Measurements from ENCODE around the gene NKX6-2.
"Not testable (repeated sequence)": the region's sequence is repeated elsewhere in the genome, so short reads cannot be mapped to it uniquely, and the experiment has no call there.

The NKX6-2 gene
- 0 reads per million in 2 experiments for total RNA-seq

DNA sequence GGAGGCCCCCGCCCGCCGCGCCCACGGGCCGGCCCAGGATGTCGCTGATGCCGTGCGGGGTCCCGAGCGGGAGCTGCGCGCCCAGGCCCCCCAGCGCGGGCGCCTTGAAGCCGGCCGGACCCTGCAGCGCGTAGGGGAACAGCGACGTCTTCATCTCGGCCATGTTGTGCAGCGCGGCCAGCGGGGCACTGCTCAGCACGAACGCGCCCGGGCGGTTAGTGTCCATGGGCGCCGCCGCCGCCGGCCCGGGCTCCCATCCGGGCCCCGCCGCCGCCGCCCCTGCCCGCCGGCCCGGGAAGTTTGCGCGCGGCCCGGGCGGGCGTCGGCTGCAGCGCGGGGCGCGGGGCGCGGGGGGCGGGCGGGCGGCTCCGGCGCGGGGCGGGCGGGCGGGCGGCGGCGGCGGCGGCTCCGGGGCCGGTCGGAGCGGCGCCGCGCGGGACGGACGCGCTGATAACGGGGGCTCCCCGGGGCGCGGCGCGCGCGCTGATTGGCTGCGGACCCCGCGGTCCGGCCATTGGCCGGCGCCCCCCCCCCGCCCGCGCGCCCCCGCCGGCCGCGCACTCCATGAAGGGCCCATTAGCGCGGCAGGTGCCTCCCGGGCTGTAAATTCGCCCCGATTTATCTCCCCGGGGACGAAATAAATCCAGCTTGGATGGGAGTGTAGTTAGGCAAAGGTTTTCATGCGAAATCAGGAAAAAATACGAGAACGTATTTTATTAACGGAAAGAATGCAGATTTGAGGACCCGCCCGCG is at the start of gene NKX6-2:
NKX6-2 (minus strand) TSS at position 425 of the 753 bp plus-strand sequence; CDS start at position 226, 199 bp downstream.
- no peak for DNase-seq (ENCODE audit: low read depth)

DNA sequence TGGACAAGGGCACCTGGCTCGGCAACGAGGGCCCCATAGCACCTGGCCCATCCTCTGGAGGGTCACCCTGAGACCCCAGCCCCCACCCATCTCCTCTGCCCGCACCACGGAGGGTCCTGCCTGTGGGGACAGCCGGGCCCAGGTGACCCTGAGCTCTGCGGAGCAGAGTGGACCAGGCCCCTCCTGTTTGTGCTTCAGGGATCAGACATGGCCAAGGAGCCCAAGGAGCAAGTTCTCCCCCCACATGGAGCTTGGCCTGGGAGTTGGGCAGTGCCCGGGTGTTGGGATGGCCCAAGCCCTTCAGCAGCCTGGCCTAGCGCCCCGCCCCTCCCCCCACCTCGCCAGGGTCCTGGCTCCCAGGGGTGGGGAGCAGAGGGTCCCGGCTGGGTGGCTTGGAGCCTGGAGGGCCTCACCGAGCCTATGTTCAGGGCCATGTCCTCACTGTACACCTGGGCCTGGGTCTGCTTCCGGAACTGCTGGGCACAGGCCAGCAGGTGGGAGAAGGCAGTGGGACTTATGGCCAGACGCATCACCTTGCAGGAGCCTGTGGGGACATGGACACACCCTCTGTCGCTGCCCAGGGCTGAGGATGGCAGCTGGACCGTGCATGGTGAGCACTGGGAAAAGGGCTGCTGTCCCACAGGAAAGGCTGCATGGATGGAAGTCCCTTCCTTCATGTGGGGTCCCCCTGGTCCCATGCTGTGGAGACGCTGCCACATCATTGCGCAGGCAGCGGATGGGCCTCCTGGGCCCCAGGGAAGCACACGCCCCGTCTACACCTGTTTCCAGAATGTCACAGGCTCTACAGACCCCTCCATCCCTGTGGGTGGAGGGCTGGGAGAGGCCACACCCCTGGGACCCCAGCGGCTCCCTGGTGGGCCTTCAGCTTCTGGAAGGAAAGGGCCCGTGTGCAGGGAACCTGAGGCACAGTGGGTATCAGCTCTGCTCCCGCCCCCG is 49.2 kb upstream of the NKX6-2 start:
- DNase-seq (ENCODE audit: low read depth), result no peak

DNA sequence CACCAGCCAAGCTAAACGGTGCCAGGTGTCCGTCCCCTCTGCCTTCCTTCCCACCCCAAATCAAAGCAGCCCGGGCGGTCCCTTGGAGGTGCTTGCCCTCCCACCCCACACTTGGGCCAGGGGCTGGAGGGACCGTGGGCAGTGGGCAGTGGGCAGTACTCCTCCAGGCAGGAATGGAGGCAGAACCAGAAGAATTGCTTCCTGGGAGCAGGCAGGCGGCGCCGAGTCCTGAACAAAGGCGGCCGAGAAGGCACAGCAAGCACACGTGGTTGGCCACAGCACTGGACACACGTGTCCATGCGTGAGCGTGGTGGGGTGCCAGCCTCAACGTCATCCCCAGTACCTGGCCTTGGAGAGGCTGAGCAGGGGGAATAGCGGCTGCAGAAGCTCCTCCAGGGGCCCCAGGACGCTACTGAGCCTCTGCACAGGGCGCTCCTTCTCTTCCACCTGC is 48.4 kb upstream of the NKX6-2 start:
- DNase-seq (ENCODE audit: low read depth), result no peak

DNA sequence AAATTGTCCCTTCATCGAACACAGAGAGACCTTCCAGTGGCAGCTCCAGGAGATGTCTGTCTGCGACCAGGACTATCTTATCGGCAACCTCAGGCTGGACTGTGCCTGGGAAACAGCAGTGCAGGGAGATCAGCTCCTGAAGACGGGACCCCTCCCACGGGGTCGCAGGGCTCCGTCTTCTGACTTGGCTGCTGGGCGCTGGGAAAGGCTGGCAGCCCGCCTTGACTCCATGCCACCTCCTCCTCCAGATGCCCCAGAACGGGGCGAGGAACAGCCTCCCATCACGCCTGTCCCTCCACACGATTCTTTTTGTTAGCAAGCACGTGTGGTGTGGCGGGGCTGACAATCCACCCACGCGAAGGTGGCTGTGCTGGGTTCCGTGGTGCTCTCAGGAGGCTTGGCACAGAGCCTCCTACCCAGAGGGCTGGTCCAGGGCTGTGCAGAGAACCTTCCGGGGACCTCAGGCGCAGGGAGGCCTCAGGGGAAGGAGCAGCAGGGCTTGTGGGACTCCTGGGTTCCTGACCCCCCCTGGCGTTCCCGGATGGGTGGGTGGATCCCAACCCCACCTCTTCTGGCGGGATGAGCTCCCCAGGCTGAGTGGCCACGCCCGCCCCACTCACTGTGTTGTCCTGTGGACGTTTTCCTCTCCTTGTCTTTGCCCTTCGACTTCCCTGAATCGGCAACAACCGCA is 47.6 kb upstream of the NKX6-2 start:
- no peak for DNase-seq (ENCODE audit: low read depth)

DNA sequence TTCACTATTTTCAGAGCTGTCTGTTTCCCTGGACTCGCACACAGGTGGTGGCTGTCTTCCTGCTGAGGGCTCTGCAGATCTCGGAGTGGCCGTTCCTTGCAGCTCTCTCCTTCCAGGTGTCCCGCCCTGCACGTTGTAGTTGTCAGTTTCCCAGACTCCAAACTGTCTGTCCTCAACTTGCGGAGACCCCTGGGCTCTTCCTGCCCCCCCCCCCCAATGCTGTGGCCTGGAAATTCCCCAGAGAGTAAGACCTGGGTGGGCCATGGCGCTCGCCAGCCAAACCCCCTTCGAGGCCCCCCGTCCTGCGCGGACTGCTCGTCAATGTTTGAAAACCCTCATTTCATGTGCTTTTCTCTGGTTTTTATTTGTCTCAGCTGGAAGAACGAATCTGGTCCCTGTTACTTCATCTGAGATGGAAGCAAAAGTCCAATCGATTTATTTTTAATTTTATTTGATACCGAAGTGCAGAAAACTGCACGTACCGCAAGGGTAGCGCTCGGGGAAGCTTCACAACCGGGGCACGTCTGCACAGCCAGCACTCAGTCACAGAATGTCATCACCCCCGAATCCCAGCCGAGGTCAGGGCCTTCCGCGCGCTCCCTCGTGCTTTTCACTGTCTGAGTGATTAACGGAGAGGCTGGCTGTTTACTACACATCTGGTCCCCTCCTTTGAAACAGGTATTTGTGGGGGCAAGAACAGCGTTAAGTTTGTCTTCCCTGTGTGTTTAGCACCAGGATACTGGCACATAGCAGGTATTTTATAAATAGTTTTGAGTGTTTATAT is 46.4 kb upstream of the NKX6-2 start:
- DNase-seq (ENCODE audit: low read depth), result no peak

DNA sequence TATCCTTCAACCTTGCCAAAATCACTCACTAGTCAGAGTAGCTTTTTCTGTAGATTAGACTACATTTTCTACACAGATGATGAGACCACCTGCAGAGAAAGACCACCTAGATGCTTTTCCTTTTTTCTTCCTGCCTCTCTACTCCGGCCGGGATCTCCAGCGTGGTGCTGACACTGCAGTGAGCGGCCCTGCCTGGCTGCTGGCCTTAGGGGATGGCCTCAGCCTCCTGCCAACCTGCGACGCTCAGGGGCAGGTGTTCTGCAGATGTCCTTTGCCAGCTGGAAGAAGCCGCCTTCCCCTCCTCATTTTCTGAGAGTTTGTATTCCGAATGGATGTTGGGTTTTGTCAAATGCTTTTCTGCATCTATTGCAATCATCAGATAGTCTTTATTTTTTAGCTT is 43.5 kb upstream of the NKX6-2 start:
- no peak for DNase-seq (ENCODE audit: low read depth)

DNA sequence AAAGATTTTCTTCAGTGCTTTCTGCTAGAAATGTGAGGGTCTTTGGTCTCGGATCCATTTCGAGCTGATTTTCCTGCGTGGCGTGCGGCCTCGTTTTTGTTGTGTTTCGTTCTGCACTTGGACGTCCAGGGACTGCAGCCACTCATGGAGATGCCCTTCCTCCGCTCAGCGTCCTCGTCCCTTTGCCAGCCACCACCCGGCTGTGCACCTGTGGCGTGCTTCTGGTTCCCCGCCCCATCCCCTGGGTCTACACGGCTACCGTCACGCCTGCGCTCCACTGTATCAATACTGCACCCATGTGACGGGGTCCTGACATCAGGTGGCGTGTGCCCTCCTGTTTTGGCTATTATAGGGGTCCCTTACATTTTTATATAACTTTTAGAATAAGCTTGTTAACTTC is 42.7 kb upstream of the NKX6-2 start:
- no peak for DNase-seq (ENCODE audit: low read depth)

DNA sequence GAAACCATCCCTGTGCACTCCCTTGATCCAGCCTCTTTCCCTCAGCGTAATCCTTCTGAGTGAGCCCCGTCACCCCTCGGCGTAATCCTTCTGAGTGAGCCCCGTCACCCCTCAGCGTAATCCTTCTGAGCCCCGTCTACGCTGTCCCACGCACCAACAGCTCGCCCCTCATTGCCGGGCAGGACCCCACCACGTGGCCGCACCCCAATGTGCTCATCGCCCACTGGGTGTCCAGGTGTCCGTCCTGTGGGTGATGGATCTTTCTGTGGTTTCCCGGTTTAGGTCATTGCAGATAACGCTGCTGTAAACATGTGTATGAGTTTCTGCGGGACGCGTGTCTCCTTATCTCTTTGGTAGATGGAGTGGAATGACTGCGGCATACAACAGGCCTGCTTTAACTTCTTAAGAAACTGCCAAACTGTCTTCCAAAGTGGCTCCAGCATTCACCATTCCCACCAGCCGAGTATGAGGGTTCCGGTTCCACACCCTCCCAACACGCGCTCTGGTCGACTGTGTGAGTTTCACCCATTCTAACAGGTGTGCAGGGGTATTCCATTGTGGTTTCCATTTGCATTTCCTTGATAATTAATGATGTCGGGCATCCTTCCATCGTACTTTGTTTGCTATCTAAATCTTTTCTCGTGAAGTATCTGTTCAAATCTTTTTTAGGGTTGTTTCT is 42.1 kb upstream of the NKX6-2 start:
- no peak for DNase-seq (ENCODE audit: low read depth)

DNA sequence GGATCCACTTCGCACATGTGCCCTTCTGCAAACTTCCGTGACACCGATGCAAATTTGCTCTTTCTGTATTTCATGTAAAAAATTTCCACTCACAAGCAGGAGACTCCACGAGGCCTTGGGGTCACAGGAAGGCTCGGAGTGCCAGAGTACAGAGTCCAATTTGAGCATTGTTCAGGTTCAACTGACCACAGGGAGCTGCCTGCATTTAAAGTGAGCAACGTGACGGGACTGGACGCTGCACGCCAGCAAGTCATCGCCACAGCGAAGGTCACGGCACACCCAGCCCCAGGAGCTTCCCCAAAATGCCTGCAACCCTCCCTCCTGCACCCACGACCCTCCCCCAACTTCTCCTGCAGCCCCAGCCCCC is 41.5 kb upstream of the NKX6-2 start:
- DNase-seq (ENCODE audit: low read depth), result no peak

DNA sequence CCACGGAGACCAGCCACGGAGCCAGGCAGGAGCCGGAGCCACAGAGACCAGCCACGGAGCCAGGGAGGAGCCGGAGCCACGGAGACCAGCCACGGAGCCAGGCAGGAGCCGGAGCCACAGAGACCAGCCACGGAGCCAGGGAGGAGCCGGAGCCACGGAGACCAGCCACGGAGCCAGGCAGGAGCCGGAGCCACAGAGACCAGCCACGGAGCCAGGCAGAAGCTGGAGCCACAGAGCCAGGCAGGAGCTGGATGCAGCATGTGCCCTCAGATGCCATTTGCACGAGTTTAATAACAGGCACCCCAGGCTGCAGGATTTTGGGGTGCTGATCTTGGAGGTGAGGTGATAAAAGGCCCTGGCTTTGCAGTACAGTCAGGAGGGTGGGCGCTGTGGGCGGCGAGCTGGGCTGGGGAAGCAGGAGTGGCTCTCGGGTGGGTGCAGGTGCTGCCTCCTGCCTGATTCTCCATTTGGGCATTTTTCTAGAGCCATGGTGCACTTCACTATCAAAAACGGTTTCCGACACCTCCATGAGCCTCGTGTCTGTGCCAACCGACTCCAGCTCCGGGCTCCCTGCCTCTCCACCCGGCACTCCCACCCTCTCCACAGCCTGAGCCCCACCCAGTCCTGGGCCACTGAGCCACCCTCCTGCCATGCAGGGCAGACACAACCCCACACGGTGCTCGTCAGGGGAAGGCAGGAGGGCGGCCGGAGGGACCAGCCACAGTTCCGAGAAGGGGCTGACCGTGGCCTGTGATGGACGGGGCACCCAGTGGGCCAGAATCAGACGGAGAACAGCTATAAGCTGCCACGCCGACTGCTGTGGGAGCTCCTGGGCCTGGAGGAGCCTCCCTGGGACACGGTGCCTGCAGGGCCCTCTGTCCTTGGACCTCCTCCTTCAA is 40.8 kb upstream of the NKX6-2 start:
- no peak for DNase-seq (ENCODE audit: low read depth)

DNA sequence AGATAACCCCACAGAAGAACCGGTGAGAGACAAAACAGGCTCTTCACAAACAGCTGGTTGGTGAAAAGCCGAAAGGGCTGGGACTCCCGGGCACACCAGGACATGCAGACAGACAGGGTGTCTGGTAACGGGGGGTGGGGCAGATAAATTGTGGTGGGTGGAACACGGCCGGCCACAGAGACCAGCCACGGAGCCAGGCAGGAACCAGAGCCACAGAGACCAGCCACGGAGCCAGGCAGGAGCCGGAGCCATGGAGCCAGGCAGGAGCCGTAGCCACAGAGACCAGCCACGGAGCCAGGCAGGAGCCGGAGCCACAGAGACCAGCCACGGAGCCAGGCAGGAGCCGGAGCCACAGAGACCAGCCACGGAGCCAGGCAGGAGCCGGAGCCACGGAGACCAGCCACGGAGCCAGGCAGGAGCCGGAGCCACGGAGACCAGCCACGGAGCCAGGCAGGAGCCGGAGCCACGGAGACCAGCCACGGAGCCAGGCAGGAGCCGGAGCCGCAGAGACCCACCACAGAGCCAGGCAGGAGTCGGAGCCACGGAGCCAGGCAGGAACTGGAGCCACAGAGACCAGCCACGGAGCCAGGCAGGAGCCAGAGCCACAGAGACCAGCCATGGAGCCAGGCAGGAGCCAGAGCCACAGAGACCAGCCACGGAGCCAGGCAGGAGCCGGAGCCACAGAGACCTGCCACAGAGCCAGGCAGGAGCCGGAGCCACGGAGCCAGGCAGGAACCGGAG is 40.0 kb upstream of the NKX6-2 start:
- DNase-seq (ENCODE audit: low read depth), result not testable (repeated sequence)

DNA sequence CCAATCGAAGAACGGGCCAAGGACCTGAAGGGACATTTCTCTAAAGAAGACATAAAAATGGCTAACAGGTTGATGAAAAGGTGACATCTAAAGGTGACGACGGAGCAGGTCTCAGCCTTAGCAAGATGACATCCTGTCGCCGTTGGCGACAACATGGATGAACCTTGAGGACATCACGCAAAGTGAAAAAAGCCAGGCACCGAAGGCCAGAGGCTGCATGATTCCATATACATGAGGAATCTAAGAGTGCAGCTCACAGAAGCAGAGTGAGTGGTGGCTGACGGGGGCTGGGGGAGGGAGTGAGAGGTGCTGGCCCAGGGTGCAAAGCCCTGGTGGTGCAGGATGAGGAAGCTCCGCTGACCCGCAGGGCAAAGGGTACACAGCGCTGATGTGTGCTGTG is 34.1 kb upstream of the NKX6-2 start:
- DNase-seq (ENCODE audit: low read depth), result no peak

DNA sequence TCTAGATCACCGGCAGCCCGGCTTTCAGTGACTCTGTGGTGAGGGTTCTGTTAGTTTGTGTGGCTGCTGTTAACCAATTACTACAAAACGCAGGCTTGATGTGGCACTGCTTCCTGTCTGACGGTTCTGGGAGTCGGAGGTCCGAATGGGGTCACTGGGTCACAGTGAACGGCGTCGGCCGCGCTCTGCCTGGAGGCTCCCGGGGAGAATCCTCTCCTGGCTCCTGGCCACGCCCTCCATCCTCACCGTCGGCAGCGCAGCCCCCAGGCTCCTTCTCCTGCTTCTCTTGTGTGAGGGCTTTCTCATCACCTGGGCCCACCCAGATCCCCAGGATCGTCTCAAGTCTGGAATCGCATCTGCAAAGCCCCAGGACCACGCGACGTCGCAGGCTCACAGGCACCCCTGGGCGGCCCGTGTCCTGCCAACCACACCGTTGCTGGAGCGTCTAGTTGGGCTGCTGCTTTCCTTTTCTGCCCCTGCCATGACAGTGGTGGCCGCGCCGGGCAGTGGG is 31.8 kb upstream of the NKX6-2 start:
- DNase-seq (ENCODE audit: low read depth), result no peak

DNA sequence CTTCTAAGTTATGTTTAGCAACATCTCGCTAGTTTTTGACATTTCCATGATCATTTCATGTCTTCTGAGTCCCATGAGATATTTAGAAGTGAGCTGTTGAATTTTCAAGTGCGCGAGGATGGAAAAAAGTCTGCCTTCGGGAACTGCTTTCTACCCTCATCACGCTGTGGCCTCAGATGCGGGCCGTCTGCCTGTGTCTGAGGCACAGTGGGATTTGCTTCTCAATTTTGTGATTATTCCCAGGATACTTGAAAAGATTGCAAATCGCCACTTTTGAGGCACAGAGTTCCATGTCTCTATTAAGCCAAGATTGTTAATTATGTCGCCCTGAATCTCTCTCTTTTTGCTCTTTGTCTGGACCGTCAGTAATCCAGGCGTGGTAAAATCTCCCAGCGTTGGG is 30.8 kb upstream of the NKX6-2 start:
- no peak for DNase-seq (ENCODE audit: low read depth)

DNA sequence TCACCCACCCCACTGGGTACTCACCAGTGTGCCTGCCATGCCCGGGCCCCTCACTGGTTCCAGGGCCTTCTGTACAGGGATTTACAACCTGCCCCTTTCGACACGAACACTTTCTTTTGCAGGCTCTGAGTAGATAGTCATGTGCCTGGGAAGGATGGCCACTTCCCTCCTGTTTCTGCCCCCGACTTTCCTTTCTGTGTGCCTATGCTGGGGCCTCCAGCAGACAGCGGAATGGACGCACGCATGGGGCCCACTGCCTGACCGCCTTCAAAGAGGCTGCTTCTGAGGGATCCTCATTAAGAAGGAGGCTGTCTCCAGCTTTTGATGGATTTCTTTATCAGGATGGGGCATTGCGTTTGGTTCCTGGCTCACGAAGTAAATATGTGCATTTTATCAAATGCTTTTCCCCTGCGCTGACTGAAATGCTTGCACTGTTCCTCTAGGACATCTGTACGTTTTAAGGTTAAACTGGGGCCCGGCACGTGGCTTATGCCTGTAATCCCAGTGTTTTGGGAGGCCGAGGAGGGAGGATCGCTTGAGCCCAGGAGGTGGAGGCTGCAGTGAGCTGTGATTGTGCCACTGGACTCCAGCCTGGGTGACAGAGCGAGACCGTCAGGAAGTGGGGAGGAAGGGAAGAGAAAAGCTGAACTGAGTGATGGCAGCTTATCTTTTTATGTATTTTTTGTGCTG is 29.4 kb upstream of the NKX6-2 start:
- no peak for DNase-seq (ENCODE audit: low read depth)

DNA sequence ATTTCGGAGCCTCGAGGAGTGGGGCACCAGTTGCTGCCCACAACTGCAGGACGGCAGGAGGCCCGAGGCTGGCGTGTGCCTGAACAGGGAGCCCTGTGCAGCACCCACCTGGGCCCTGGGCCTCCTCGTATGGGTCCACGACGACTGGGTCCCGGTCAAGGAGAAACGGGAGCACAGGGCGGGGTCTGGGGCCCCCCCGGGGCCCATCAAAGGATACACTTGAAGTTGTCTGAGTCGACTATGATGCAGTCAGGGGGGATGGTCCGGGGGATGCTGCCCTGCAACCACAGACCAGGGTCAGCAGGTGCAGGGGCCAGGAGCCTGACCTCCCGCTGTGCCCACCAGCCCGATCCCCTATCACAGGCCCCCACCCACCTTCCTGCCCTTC is 28.5 kb upstream of the NKX6-2 start:
- no peak for DNase-seq (ENCODE audit: low read depth)

DNA sequence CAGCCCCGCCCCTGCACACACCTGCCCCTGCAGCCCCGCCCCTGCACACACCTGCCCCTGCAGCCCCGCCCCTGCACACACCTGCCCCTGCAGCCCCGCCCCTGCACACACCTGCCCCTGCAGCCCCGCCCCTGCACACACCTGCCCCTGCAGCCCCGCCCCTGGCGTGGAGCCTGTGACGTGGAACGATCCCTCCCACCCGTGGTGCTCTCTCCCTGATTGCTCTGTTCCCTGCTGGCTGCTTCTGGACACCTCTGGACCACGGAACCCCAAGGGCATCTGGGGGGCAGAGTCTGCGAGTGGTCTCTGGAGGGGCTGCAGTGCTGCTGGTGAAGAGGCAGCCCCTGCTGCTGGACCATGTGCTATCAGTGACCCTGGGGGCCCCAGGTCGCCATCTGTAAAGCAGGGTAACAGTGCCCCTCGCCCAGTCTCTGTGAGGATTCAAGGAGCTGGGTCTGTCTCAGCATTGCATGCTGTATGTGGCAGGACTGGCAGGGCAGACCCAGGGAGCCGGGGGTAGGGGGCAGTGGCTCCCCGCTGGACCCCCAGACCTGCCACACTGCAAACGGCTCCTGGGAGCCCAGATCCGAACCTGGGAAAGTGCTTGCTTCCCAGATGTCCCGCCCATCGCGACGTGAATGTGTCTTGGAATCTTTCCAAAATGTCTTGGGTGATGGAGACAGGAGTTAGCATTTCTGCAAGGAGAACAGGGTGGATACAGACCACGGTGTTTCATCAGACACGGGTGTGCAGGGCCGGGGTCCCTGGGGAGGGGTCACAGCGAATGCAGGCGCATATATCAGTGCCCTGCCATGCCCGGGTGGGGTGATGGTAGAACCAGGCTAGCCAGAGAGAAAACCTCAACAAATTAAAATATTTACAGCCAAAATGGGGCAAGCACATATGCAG is 27.9 kb upstream of the NKX6-2 start:
- DNase-seq (ENCODE audit: low read depth), result no peak

Measured in T follicular helper cell (primary cell).